HCT116 (cell line): ENCODE measurements around the gene CYP24A1. TPM values are rescaled to one million over a fixed set of nuclear protein-coding genes. Genes with fewer than 3 reads are reported as not detected.
"Not testable (repeated sequence)": the region's sequence is repeated elsewhere in the genome, so short reads cannot be mapped to it uniquely, and the experiment has no call there.

Source experiments
- ATAC-seq: fragments of 200-7000 bp; cut with Tn5 transposase; 2 replicates; pipeline ENCODE4 v1.9.1; 2020; ENCODE audit warnings: mild to moderate bottlenecking, moderate library complexity
- BruUV-seq: library from RNA; stranded (reverse); fragments of 400-500 nt; replicated peaks from 2 replicates; lab custom pipeline; 2021; lab: Mats Ljungman, UMichigan
- CTCF ChIA-PET: fragments of 300-600 bp; sonication (Branson Sonifier 250); formaldehyde crosslinking; loops from one replicate; lab custom pipeline; 2021; ENCODE audit warnings: antibody characterized with exemption; lab: Charles Lee
- POLR2A ChIA-PET: fragments of 300-600, 350-600 bp; sonication (Branson Sonifier 250); formaldehyde crosslinking; loops from one replicate; lab custom pipeline; 2021; ENCODE audit warnings: antibody characterized with exemption; lab: Charles Lee
- RAD21 ChIA-PET, 2 experiments: fragments of 300-600 bp; sonication (Branson Sonifier 250); formaldehyde crosslinking; loops; one replicate each; lab custom pipeline; 2023; ENCODE audit warnings: low total read pairs in 2 of 2; ENCODE audit not compliant: uncharacterized antibody in 2 of 2, unreplicated experiment in 2 of 2, low non-redundant PET in 1 of 2; lab: Charles Lee
- DNase-seq: peaks from one replicate; pipeline ENCODE4 v3.0.0-alpha.2; 2010; ENCODE audit warnings: low read depth, low spot score
- H2AFZ ChIP-seq: fragments of 200-600 bp; shearing (Covaris generic), sonication (generic); 2 replicates; pipeline ENCODE4 v1.6.1; 2017; ENCODE audit warnings: low read depth, mixed run types, mixed read lengths, antibody characterized with exemption, low read length; ENCODE audit not compliant: poor library complexity, severe bottlenecking
- H3K27ac ChIP-seq: 2 replicates; pipeline ENCODE4 v1.5.1; 2012; ENCODE audit warnings: low read depth, low read length
- H3K27me3 ChIP-seq: fragments of 200-600 bp; sonication (generic); 2 replicates; pipeline ENCODE4 v1.6.1; 2016; ENCODE audit warnings: mixed run types, low read length, mixed read lengths; ENCODE audit not compliant: insufficient read depth
- H3K36me3 ChIP-seq, 2 experiments: fragments of 200-500 bp in 1 of 2; fragments of 200-600 bp in 1 of 2; sonication (Bioruptor generic) in 1 of 2; sonication (generic) in 1 of 2; 2 replicates each; pipeline versions ENCODE4 v1.5.1 to v1.6.1; 2014 to 2016; ENCODE audit warnings: low read length in 2 of 2, inconsistent platforms in 1 of 2, mixed read lengths in 1 of 2, mixed run types in 1 of 2; ENCODE audit not compliant: insufficient read depth in 2 of 2, control insufficient read depth in 1 of 2
- H3K4me1 ChIP-seq, 2 experiments: fragments of 200-600 bp in 1 of 2; sonication (generic) in 1 of 2; 2 replicates each; pipeline versions ENCODE4 v1.5.1 to v1.6.1; 2012 to 2017; ENCODE audit warnings: low read length in 2 of 2, inconsistent platforms in 1 of 2, mild to moderate bottlenecking in 1 of 2, mixed read lengths in 1 of 2, mixed run types in 1 of 2, moderate library complexity in 1 of 2; ENCODE audit not compliant: insufficient read depth in 2 of 2, control insufficient read depth in 1 of 2
- H3K4me2 ChIP-seq: fragments of 200-600 bp; sonication (generic); 2 replicates; pipeline ENCODE4 v1.6.1; 2017; ENCODE audit warnings: mixed run types, low read length, mixed read lengths
- H3K4me3 ChIP-seq, 2 experiments: fragments of 200-600 bp in 1 of 2; sonication (generic) in 1 of 2; replicated peaks in 1 of 2; 2 replicates each; pipeline ENCODE4 v1.5.1; 2011 to 2016; ENCODE audit warnings: low read length in 2 of 2, control low read depth in 1 of 2, low read depth in 1 of 2, mild to moderate bottlenecking in 1 of 2, mixed read lengths in 1 of 2, mixed run types in 1 of 2
- H3K79me2 ChIP-seq: fragments of 200-600 bp; sonication (generic); 2 replicates; pipeline ENCODE4 v1.6.1; 2017; ENCODE audit warnings: mild to moderate bottlenecking, mixed run types, low read length, moderate library complexity, mixed read lengths; ENCODE audit not compliant: insufficient read depth
- H3K9ac ChIP-seq: fragments of 200-600 bp; sonication (generic); 2 replicates; pipeline ENCODE4 v1.6.1; 2016; ENCODE audit warnings: low read length, mixed read lengths
- H3K9me2 ChIP-seq: fragments of 200-600 bp; sonication (generic), shearing (Covaris generic); 2 replicates; pipeline ENCODE4 v1.6.1; 2017; ENCODE audit warnings: mixed run types, mild to moderate bottlenecking, moderate library complexity; ENCODE audit not compliant: insufficient read depth
- H3K9me3 ChIP-seq, 2 experiments: fragments of 200-500 bp in 1 of 2; fragments of 200-600 bp in 1 of 2; sonication (Bioruptor generic) in 1 of 2; sonication (generic) in 1 of 2; 2 replicates each; pipeline ENCODE4 v1.6.1; 2014 to 2017; ENCODE audit warnings: low read length in 2 of 2, mixed read lengths in 2 of 2, inconsistent platforms in 1 of 2, low read depth in 1 of 2, mild to moderate bottlenecking in 1 of 2, mixed run types in 1 of 2, moderate library complexity in 1 of 2; ENCODE audit not compliant: control insufficient read depth in 1 of 2, insufficient read depth in 1 of 2
- H4K20me1 ChIP-seq: fragments of 200-600 bp; sonication (generic), shearing (Covaris generic); 2 replicates; pipeline ENCODE4 v1.6.1; 2017; ENCODE audit warnings: mixed run types, mild to moderate bottlenecking, moderate library complexity; ENCODE audit not compliant: insufficient read depth
- EGR1 ChIP-seq: IDR thresholded peaks from 2 replicates; pipeline ENCODE4 v1.6.1; 2012; ENCODE audit warnings: low read depth
- RAD21 ChIP-seq: IDR thresholded peaks from 2 replicates; pipeline ENCODE4 v1.6.1; 2012; ENCODE audit warnings: low read depth, mild to moderate bottlenecking
- SRF ChIP-seq: IDR thresholded peaks from 2 replicates; pipeline ENCODE4 v1.6.1; 2012; ENCODE audit warnings: low read depth
- ZNF274 ChIP-seq: fragments of 200-500 bp; sonication (Bioruptor generic); IDR thresholded peaks from 2 replicates; pipeline ENCODE4 v1.6.1; 2014; ENCODE audit warnings: mild to moderate bottlenecking, low read depth, low read length, inconsistent platforms
- intact Hi-C: fragments of 100-400 bp; cut with micrococcal nuclease; formaldehyde crosslinking; loops from 2 replicates; pipeline ENCODE4 v1.10.0; 2022
- total RNA-seq: library from RNA; stranded (reverse); gene quantifications from one replicate; pipeline ENCODE4 v1.2.1, GENCODE V29; 2021; ENCODE audit not compliant: unreplicated experiment
- TF ChIP-seq, protein P1 (sequence below), 3 experiments: fragments of 200-600 bp in 1 of 3; sonication (generic) in 1 of 3; IDR thresholded peaks in 2 of 3; conservative IDR thresholded peaks in 1 of 3; 2 replicates each; pipeline ENCODE4 v1.5.1; 2012 to 2017; ENCODE audit warnings: low read depth in 2 of 3, low read length in 2 of 3, antibody characterized with exemption in 1 of 3, borderline replicate concordance in 1 of 3, control low read depth in 1 of 3, mild to moderate bottlenecking in 1 of 3, mixed read lengths in 1 of 3, mixed run types in 1 of 3, moderate library complexity in 1 of 3; ENCODE audit not compliant: insufficient read depth in 1 of 3

CYP24A1 gene
- total RNA-seq, 1 experiment from 2014 or later, result 267 TPM

DNA sequence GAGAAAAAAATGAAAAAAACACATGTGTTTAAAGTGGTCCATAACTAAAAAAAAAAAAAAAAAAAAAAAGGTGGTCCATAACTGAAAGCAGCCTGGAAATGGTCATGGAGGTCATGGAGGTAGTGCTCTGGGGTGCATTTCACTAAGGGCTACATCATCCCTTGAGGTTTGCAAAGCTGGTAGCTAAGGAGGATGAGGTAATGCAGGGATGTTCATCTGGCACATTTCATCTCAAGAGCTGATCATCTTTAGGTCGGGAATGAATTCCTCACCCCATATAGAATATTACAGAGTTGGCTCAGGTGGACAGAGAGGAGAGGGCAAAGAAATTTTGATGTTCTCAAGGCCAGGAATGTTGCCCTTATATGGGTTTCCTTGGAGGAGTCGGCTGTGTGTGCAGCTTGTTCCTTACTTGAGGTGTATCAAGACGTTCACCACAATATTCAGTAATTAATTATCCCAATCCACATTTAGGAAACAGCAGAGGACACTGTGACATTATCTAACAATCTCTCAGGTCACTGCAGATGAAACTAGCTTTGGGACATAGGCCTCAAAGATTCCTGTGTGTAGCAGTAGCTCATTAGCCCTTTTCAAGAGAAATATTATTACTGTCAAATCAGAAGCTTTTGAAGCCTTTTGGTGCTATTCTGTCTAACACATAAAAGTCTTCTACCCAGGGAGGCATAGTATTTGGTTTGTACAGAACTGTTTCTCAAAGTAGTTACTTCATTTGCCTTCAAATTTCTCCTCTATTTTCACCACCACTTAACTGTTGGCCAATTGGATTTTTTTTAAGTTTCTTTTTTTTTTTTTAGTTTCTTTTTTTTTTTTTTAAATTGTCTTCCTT is 46.8 kb downstream of the CYP24A1 start:
- DNase-seq (no peak), ATAC-seq (no peak)
- RAD21 ChIA-PET, result interaction anchor here (0.6 to 1.3 kb wide), 2 partner anchors 30 to 72 kb away, joined by 3 read pairs; no protein-coding TSS in a partner anchor
- peaks cover 52 to 81% of the 10 kb centered on the region in 2 experiments for H3K4me1 ChIP-seq
- H3K4me3 ChIP-seq, result no peak overlapping the region
- H3K36me3 ChIP-seq, result no peaks in the 10 kb centered on the region
- POLR2A ChIA-PET, result interaction anchor here (0.9 kb wide), 3 partner anchors 40 to 59 kb away, joined by 3 to 4 read pairs (median 3); no protein-coding TSS in a partner anchor
- peak overlapping the region; percentile 8; the same call in 1 of the 2 replicates for H3K4me2 ChIP-seq
- no peaks in the 10 kb centered on the region for H3K27me3 ChIP-seq
- no peaks in the 10 kb centered on the region for H3K9me3 ChIP-seq
- H2AFZ ChIP-seq, result peak overlapping the region; percentile 12
- H3K9ac ChIP-seq, result peak overlapping the region; percentile 33
- intact Hi-C loops, result no loop called here
- CTCF ChIA-PET, result interaction anchor here (0.9 to 1.8 kb wide), 6 partner anchors 23 to 73 kb away, joined by 3 to 14 read pairs (median 4); no protein-coding TSS in a partner anchor
- H3K79me2 ChIP-seq, result no peaks in the 10 kb centered on the region
- no TSS peak for BruUV-seq
- H3K27ac ChIP-seq, result peak overlapping the region; percentile 11; the same call in 1 of the 2 replicates
- no peaks in the 10 kb centered on the region for H3K9me2 ChIP-seq
- peak; percentile 77; the same call in 1 of the 2 replicates for TF ChIP-seq SRF
- TF ChIP-seq, protein P1, sequence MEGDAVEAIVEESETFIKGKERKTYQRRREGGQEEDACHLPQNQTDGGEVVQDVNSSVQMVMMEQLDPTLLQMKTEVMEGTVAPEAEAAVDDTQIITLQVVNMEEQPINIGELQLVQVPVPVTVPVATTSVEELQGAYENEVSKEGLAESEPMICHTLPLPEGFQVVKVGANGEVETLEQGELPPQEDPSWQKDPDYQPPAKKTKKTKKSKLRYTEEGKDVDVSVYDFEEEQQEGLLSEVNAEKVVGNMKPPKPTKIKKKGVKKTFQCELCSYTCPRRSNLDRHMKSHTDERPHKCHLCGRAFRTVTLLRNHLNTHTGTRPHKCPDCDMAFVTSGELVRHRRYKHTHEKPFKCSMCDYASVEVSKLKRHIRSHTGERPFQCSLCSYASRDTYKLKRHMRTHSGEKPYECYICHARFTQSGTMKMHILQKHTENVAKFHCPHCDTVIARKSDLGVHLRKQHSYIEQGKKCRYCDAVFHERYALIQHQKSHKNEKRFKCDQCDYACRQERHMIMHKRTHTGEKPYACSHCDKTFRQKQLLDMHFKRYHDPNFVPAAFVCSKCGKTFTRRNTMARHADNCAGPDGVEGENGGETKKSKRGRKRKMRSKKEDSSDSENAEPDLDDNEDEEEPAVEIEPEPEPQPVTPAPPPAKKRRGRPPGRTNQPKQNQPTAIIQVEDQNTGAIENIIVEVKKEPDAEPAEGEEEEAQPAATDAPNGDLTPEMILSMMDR (IDR thresholded peaks at IDR 0.05 in 2 of 3, conservative IDR thresholded peaks at IDR 0.05 in 1 of 3; ENCODE audit: borderline replicate concordance in 1 of 3, insufficient read depth in 1 of 3, low read depth in 2 of 3, low read length in 2 of 3), result peak in 1 of 3 experiments; percentile 41; a peak in 1 of 6 replicates
- no peak for TF ChIP-seq EGR1
- no peak for TF ChIP-seq ZNF274
- TF ChIP-seq RAD21, result peak; percentile 66
- TF ChIP-seq, all 23 proteins: peak for 3
- no peaks in the 10 kb centered on the region for H4K20me1 ChIP-seq

DNA sequence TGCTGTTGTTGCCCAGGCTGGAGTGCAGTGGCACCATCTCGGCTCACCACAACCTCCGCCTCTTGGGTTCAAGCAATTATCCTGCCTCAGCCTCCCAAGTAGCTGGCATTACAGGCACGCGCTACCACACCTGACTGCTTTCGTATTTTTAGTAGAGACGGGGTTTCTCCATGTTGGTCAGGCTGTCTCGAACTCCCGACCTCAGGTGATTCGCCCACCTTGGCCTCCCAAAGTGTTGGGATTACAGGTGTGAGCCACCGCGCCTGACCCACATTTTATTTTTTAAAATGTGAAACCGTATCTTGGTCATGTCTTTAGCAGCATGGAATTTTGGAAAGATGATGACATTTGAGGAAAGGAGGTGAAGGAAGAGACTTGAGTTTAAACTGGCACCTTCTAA is 47.5 kb downstream of the CYP24A1 start:
- BruUV-seq, ATAC-seq, H3K4me2 ChIP-seq, H3K36me3 ChIP-seq, DNase-seq, H3K79me2 ChIP-seq, RAD21 ChIA-PET, H3K27ac ChIP-seq, H3K27me3 ChIP-seq, H3K4me3 ChIP-seq, H3K9me2 ChIP-seq, intact Hi-C loops, H3K9me3 ChIP-seq, H4K20me1 ChIP-seq, H2AFZ ChIP-seq: not testable (repeated sequence)
- peaks cover 52 to 81% of the 10 kb centered on the region in 2 experiments for H3K4me1 ChIP-seq
- ChIA-PET POLR2A (interaction anchor here (0.9 kb wide), 1 partner anchor 41 kb away, joined by 3 read pairs; no protein-coding TSS in a partner anchor), CTCF (interaction anchor here (0.9 to 1.8 kb wide), 4 partner anchors 23 to 71 kb away, joined by 3 to 14 read pairs (median 6); no protein-coding TSS in a partner anchor)
- peak overlapping the region; percentile 33; the same call in 1 of the 2 replicates for H3K9ac ChIP-seq
